Lower lobe of right lung (tissue), 2 donors: ENCODE data around the gene LRIG1. TPM values are rescaled to one million over a fixed set of nuclear protein-coding genes. Genes with fewer than 3 reads are reported as not detected.
A peak's percentile ranks its signal among the peaks of the same experiment; 100 is the strongest.

Source experiments
- ATAC-seq, 2 donors: fragments of 200-7000 bp; cut with Tn5 transposase; one replicate each; pipeline ENCODE4 v1.9.1; 2020 to 2022; ENCODE audit warnings: mild to moderate bottlenecking in 2 of 2, moderate library complexity in 2 of 2
- DNase-seq: peaks from one replicate; pipeline ENCODE4 v3.0.0-alpha.2; 2020
- H3K27ac ChIP-seq: fragments of 200-600 bp; one replicate; pipeline ENCODE4 v1.8.0; 2022
- H3K27me3 ChIP-seq: fragments of 200-600 bp; one replicate; pipeline ENCODE4 v1.8.0; 2022; ENCODE audit warnings: low read depth
- H3K36me3 ChIP-seq: fragments of 200-600 bp; one replicate; pipeline ENCODE4 v1.8.0; 2022; ENCODE audit warnings: mild to moderate bottlenecking
- H3K4me1 ChIP-seq: fragments of 200-600 bp; one replicate; pipeline ENCODE4 v1.8.0; 2022
- H3K4me3 ChIP-seq: fragments of 200-600 bp; one replicate; pipeline ENCODE4 v1.8.0; 2022; ENCODE audit warnings: mild to moderate bottlenecking
- H3K9me3 ChIP-seq: fragments of 200-600 bp; one replicate; pipeline ENCODE4 v1.8.0; 2022
- CTCF ChIP-seq: fragments of 200-600 bp; IDR thresholded peaks from one replicate; pipeline ENCODE4 v1.8.0; 2022; ENCODE audit warnings: antibody characterized with exemption, mild to moderate bottlenecking
- intact Hi-C: fragments of 100-400 bp; cut with DNase I; formaldehyde crosslinking; loops from one replicate; pipeline ENCODE4 v1.11.0; 2022
- total RNA-seq: library from RNA; stranded (reverse); fragmentation: NEBNext Ultra II Directional; extraction: Animal tissue kit (Norgen Biotek cat#: 25700); gene quantifications from one replicate; pipeline ENCODE4 v1.2.1, GENCODE V29; 2021
- donor health status: DM: no; HTN: yes; CAD: no; lungs with severe emphysema.

The LRIG1 gene
- total RNA-seq, 1 donor from 2014 or later: 54.2 TPM

- H3K4me3 ChIP-seq: no peak overlapping the region
- H3K27ac ChIP-seq: peak overlapping the region; percentile 19
- no peaks in the 10 kb centered on the region for H3K36me3 ChIP-seq
- H3K9me3 ChIP-seq: no peaks in the 10 kb centered on the region
- no peak for TF ChIP-seq CTCF
- peaks cover 91% of the 10 kb centered on the region for H3K4me1 ChIP-seq
- intact Hi-C loops: no loop called here
- ATAC-seq: no peak
- H3K27me3 ChIP-seq: no peaks in the 10 kb centered on the region
- no peak for DNase-seq
These were observed 5.7 kb downstream of the LRIG1 start for GRCh38 chr3:66494959-66495667.

GRCh38 chr3:66493458-66494099 is 7.2 kb downstream of the LRIG1 start:
- intact Hi-C loops: no loop called here

GRCh38 chr3:66492672-66493071 is 8.2 kb downstream of the LRIG1 start:
- Histone ChIP-seq H3K27me3 (no peaks in the 10 kb centered on the region), H3K36me3 (no peaks in the 10 kb centered on the region), H3K27ac (peak overlapping the region; percentile 58), H3K9me3 (no peaks in the 10 kb centered on the region), H3K4me3 (no peak overlapping the region), H3K4me1 (peaks cover 89% of the 10 kb centered on the region)
- DNase-seq (no peak), ATAC-seq (peak; percentile 79 to 81)
- intact Hi-C loops: no loop called here
- TF ChIP-seq CTCF: no peak

More at GRCh38 chr3:66493458-66494099, 7.2 kb downstream of the LRIG1 start:
- DNase-seq (no peak), ATAC-seq (no peak)
- Histone ChIP-seq H3K4me1 (peaks cover 96% of the 10 kb centered on the region), H3K4me3 (no peak overlapping the region), H3K36me3 (no peaks in the 10 kb centered on the region), H3K27ac (peak overlapping the region; percentile 58), H3K27me3 (no peaks in the 10 kb centered on the region), H3K9me3 (no peaks in the 10 kb centered on the region)
- no peak for TF ChIP-seq CTCF

- no peak for ATAC-seq
These were observed 8.8 kb downstream of the LRIG1 start for GRCh38 chr3:66492071-66492470.

GRCh38 chr3:66490984-66491383 is 9.8 kb downstream of the LRIG1 start:
- intact Hi-C loops: no loop called here

More at GRCh38 chr3:66492071-66492470, 8.8 kb downstream of the LRIG1 start:
- no peak for TF ChIP-seq CTCF
- Histone ChIP-seq H3K36me3 (no peaks in the 10 kb centered on the region), H3K4me3 (no peak overlapping the region), H3K4me1 (peaks cover 89% of the 10 kb centered on the region), H3K9me3 (no peaks in the 10 kb centered on the region), H3K27me3 (no peaks in the 10 kb centered on the region), H3K27ac (peak overlapping the region; percentile 14)
- intact Hi-C loops: no loop called here
- DNase-seq: no peak

More at GRCh38 chr3:66490984-66491383, 9.8 kb downstream of the LRIG1 start:
- Histone ChIP-seq H3K4me1 (peaks cover 89% of the 10 kb centered on the region), H3K36me3 (no peaks in the 10 kb centered on the region), H3K27ac (peak overlapping the region; percentile 38), H3K9me3 (no peaks in the 10 kb centered on the region), H3K27me3 (no peaks in the 10 kb centered on the region), H3K4me3 (no peak overlapping the region)
- no peak for TF ChIP-seq CTCF
- no peak for DNase-seq
- ATAC-seq: peak in 1 of 2 donors; percentile 42
